Measurements from ENCODE around the gene DOK7.

DNA sequence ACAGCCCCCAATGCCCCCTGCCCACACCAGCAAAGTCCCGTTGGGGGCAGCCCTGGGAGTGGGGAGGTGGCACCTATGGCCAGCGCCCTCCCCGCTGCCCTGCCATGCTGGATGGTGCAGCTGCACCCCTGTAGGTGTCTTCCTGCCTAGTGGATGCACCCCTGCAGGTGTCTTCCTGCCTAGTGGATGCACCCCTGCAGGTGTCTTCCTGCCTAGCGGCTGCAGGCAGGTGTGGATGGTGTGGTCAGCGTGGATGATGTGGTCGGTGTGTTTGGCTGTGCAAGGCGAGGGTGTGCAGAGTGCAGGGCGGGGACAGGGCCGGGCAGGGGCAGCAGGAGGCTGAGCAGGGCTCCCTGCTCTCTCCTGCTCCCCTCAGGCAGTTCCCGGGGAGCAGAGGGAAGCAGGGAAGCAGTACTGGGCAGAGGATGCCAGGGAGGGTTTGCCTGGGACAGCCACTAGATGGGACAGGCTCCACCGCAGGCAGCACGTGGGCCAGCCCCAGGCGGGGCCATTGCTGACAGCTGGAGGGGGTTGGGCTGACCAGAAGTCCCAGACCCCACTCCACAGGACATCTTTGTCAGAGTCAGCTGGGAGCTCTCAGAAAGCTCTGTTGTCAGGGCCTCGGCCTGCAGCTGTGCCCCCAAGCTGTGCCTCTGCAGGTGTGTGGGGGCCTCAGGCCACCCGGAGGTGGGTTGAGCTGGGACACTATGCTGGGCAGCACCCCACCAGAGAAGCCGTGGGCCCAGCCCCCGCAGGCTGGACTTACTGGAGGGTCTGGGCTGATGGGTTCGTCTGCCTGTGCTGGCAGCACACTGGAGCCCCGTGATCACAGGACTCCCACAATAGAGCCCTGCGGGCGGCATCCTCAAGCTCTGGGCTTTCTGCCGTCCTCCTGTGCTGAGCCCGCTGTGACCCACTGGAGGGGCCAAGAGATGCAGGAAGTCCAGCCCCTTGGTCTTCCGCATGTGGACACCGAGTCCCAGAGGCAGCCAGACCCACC is 23.7 kb downstream of the DOK7 start:
- TF ChIP-seq, protein P1, sequence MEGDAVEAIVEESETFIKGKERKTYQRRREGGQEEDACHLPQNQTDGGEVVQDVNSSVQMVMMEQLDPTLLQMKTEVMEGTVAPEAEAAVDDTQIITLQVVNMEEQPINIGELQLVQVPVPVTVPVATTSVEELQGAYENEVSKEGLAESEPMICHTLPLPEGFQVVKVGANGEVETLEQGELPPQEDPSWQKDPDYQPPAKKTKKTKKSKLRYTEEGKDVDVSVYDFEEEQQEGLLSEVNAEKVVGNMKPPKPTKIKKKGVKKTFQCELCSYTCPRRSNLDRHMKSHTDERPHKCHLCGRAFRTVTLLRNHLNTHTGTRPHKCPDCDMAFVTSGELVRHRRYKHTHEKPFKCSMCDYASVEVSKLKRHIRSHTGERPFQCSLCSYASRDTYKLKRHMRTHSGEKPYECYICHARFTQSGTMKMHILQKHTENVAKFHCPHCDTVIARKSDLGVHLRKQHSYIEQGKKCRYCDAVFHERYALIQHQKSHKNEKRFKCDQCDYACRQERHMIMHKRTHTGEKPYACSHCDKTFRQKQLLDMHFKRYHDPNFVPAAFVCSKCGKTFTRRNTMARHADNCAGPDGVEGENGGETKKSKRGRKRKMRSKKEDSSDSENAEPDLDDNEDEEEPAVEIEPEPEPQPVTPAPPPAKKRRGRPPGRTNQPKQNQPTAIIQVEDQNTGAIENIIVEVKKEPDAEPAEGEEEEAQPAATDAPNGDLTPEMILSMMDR (IDR thresholded peaks at IDR 0.05) = no peak
- no peak for TF ChIP-seq POLR2A (IDR thresholded peaks at IDR 0.05)
